Activated CD4-positive, alpha-beta memory T cell treated with anti-CD3 and anti-CD28 coated beads for 36 hours (primary cell): ENCODE data around the gene BRMS1L. TPM values are rescaled to one million over a fixed set of nuclear protein-coding genes. Genes with fewer than 3 reads are reported as not detected.

Experiments used
- CTCF ChIA-PET: fragments of 350-600 bp; sonication (Branson Sonifier 250); formaldehyde crosslinking; loops from one replicate; lab custom pipeline; 2021; ENCODE audit warnings: antibody characterized with exemption, inconsistent platforms; lab: Charles Lee
- POLR2A ChIA-PET: fragments of 350-600 bp; sonication (Branson Sonifier 250); formaldehyde crosslinking; loops from one replicate; lab custom pipeline; 2021; ENCODE audit warnings: antibody characterized with exemption; lab: Charles Lee
- DNase-seq: peaks from one replicate; pipeline ENCODE4 v3.0.0-alpha.2; 2020
- H3K27ac Mint-ChIP-seq: one replicate; pipeline ENCODE4 v1.8.0; 2021; ENCODE audit warnings: mixed read lengths
- H3K27me3 Mint-ChIP-seq: one replicate; pipeline ENCODE4 v1.8.0; 2021; ENCODE audit warnings: mixed read lengths
- H3K36me3 Mint-ChIP-seq: one replicate; pipeline ENCODE4 v1.8.0; 2021; ENCODE audit warnings: mixed read lengths
- H3K4me1 Mint-ChIP-seq: one replicate; pipeline ENCODE4 v1.8.0; 2021; ENCODE audit warnings: low read depth, mixed read lengths
- H3K4me3 Mint-ChIP-seq: one replicate; pipeline ENCODE4 v1.8.0; 2021; ENCODE audit warnings: mild to moderate bottlenecking, mixed read lengths
- H3K9me3 Mint-ChIP-seq: one replicate; pipeline ENCODE4 v1.8.0; 2021; ENCODE audit warnings: mixed read lengths
- intact Hi-C: fragments of 100-400 bp; cut with micrococcal nuclease; formaldehyde crosslinking; loops from one replicate; pipeline ENCODE4 v1.15.1; 2023
- total RNA-seq, 2 experiments: library from RNA; stranded (reverse); gene quantifications; one replicate each; pipeline ENCODE4 v1.2.3, GENCODE V29; 2021

BRMS1L gene
- total RNA-seq, 2 experiments from 2014 or later = 5.6 to 6.1 TPM

GRCh38 chr14:35878272-35879150 is 52.4 kb downstream of the BRMS1L start:
- intact Hi-C loops = no loop called here

GRCh38 chr14:35879151-35879648 is 53.1 kb downstream of the BRMS1L start:
- no peak overlapping the region for H3K27ac Mint-ChIP-seq
- H3K4me3 Mint-ChIP-seq = no peak overlapping the region
- no peaks in the 10 kb centered on the region for H3K36me3 Mint-ChIP-seq
- H3K27me3 Mint-ChIP-seq = no peaks in the 10 kb centered on the region
- no peaks in the 10 kb centered on the region for H3K9me3 Mint-ChIP-seq
- CTCF ChIA-PET = interaction anchor here (0.7 to 2.2 kb wide), 10 partner anchors 9 to 1063 kb away, joined by 3 to 22 read pairs (median 5); no protein-coding TSS in a partner anchor
- intact Hi-C loops = no loop called here
- POLR2A ChIA-PET = no interaction called here
- no peaks in the 10 kb centered on the region for H3K4me1 Mint-ChIP-seq
- no peak for DNase-seq

More at GRCh38 chr14:35878272-35879150, 52.4 kb downstream of the BRMS1L start:
- Mint-ChIP-seq H3K27ac (no peak overlapping the region), H3K4me1 (no peaks in the 10 kb centered on the region), H3K4me3 (no peak overlapping the region), H3K27me3 (no peaks in the 10 kb centered on the region), H3K36me3 (no peaks in the 10 kb centered on the region), H3K9me3 (no peaks in the 10 kb centered on the region)
- no peak for DNase-seq
- POLR2A ChIA-PET = no interaction called here
- CTCF ChIA-PET = interaction anchor here (0.9 to 2.2 kb wide), 4 partner anchors 66 to 496 kb away, joined by 3 to 13 read pairs (median 6); no protein-coding TSS in a partner anchor

GRCh38 chr14:35879654-35880249 is 53.6 kb downstream of the BRMS1L start:
- ChIA-PET POLR2A (no interaction called here), CTCF (interaction anchor here (0.7 to 1.8 kb wide), 7 partner anchors 10 to 1063 kb away, joined by 3 to 22 read pairs (median 5); no protein-coding TSS in a partner anchor)
- intact Hi-C loops = loop anchor here (5.0 kb wide), 1 partner anchor 493 kb away; no protein-coding TSS in a partner anchor
- H3K4me1 Mint-ChIP-seq = no peaks in the 10 kb centered on the region
- H3K9me3 Mint-ChIP-seq = no peaks in the 10 kb centered on the region
- no peak overlapping the region for H3K27ac Mint-ChIP-seq
- no peak for DNase-seq
- no peaks in the 10 kb centered on the region for H3K27me3 Mint-ChIP-seq
- no peak overlapping the region for H3K4me3 Mint-ChIP-seq
- H3K36me3 Mint-ChIP-seq = no peaks in the 10 kb centered on the region

GRCh38 chr14:35881280-35881679 is 55.1 kb downstream of the BRMS1L start:
- no peaks in the 10 kb centered on the region for H3K27me3 Mint-ChIP-seq
- POLR2A ChIA-PET = no interaction called here
- H3K27ac Mint-ChIP-seq = no peak overlapping the region
- intact Hi-C loops = loop anchor here (5.0 kb wide), 1 partner anchor 491 kb away; no protein-coding TSS in a partner anchor
- CTCF ChIA-PET = interaction anchor here (0.7 to 3.7 kb wide), 3 partner anchors 78 to 189 kb away, joined by 3 to 60 read pairs (median 3); no protein-coding TSS in a partner anchor
- no peak overlapping the region for H3K4me3 Mint-ChIP-seq
- no peaks in the 10 kb centered on the region for H3K36me3 Mint-ChIP-seq
- H3K4me1 Mint-ChIP-seq = no peaks in the 10 kb centered on the region
- DNase-seq = no peak
- no peaks in the 10 kb centered on the region for H3K9me3 Mint-ChIP-seq

GRCh38 chr14:35883677-35884293 is 57.6 kb downstream of the BRMS1L start:
- Mint-ChIP-seq H3K27ac (no peak overlapping the region), H3K36me3 (no peaks in the 10 kb centered on the region), H3K4me3 (no peak overlapping the region), H3K9me3 (no peaks in the 10 kb centered on the region), H3K27me3 (no peaks in the 10 kb centered on the region), H3K4me1 (no peaks in the 10 kb centered on the region)
- intact Hi-C loops = loop anchor here (1.0 to 5.0 kb wide), 4 partner anchors 61 to 489 kb away; no protein-coding TSS in a partner anchor
- ChIA-PET POLR2A (no interaction called here), CTCF (interaction anchor here (0.6 to 3.7 kb wide), 16 partner anchors 11 to 723 kb away, joined by 3 to 60 read pairs (median 4); partner anchors contain the start of gene MBIP)
- peak; percentile 28 for DNase-seq

GRCh38 chr14:35890308-35890707 is 64.2 kb downstream of the BRMS1L start:
- Mint-ChIP-seq H3K27me3 (no peaks in the 10 kb centered on the region), H3K9me3 (peaks cover 18% of the 10 kb centered on the region), H3K4me3 (no peak overlapping the region), H3K4me1 (no peaks in the 10 kb centered on the region), H3K27ac (no peak overlapping the region), H3K36me3 (peaks cover 3% of the 10 kb centered on the region)
- ChIA-PET POLR2A (no interaction called here), CTCF (interaction anchor here (0.5 kb wide), 1 partner anchor 138 kb away, joined by 3 read pairs; no protein-coding TSS in a partner anchor)
- intact Hi-C loops = no loop called here
- DNase-seq = no peak

- H3K27me3 Mint-ChIP-seq = no peaks in the 10 kb centered on the region
- H3K4me3 Mint-ChIP-seq = no peak overlapping the region
- H3K9me3 Mint-ChIP-seq = peaks cover 33% of the 10 kb centered on the region
- no peaks in the 10 kb centered on the region for H3K4me1 Mint-ChIP-seq
- no peak overlapping the region for H3K27ac Mint-ChIP-seq
- ChIA-PET CTCF (no interaction called here), POLR2A (no interaction called here)
- H3K36me3 Mint-ChIP-seq = peaks cover 7% of the 10 kb centered on the region
- intact Hi-C loops = no loop called here
- no peak for DNase-seq
These were observed 69.1 kb downstream of the BRMS1L start for GRCh38 chr14:35895256-35895655.

- peaks cover 7% of the 10 kb centered on the region for H3K36me3 Mint-ChIP-seq
- CTCF ChIA-PET = no interaction called here
- POLR2A ChIA-PET = no interaction called here
These were observed 71.5 kb downstream of the BRMS1L start for GRCh38 chr14:35897616-35898111.

GRCh38 chr14:35898217-35898775 is 72.2 kb downstream of the BRMS1L start:
- POLR2A ChIA-PET = no interaction called here
- Mint-ChIP-seq H3K36me3 (peaks cover 7% of the 10 kb centered on the region), H3K27ac (no peak overlapping the region), H3K4me3 (no peak overlapping the region), H3K9me3 (peaks cover 33% of the 10 kb centered on the region), H3K27me3 (peaks cover 2% of the 10 kb centered on the region), H3K4me1 (no peaks in the 10 kb centered on the region)
- DNase-seq = no peak
- intact Hi-C loops = no loop called here
- CTCF ChIA-PET = no interaction called here

More at GRCh38 chr14:35897616-35898111, 71.5 kb downstream of the BRMS1L start:
- Mint-ChIP-seq H3K27me3 (peaks cover 2% of the 10 kb centered on the region), H3K27ac (no peak overlapping the region), H3K9me3 (peaks cover 33% of the 10 kb centered on the region), H3K4me3 (no peak overlapping the region), H3K4me1 (no peaks in the 10 kb centered on the region)
- no peak for DNase-seq
- intact Hi-C loops = no loop called here

- ChIA-PET POLR2A (no interaction called here), CTCF (no interaction called here)
- Mint-ChIP-seq H3K4me1 (no peaks in the 10 kb centered on the region), H3K36me3 (peaks cover 4% of the 10 kb centered on the region), H3K27ac (no peak overlapping the region), H3K9me3 (peaks cover 14% of the 10 kb centered on the region), H3K27me3 (peaks cover 2% of the 10 kb centered on the region), H3K4me3 (no peak overlapping the region)
- intact Hi-C loops = no loop called here
- DNase-seq = no peak
These were observed 74.6 kb downstream of the BRMS1L start for GRCh38 chr14:35900741-35901140.

GRCh38 chr14:35909665-35910064 is 83.5 kb downstream of the BRMS1L start:
- ChIA-PET POLR2A (no interaction called here), CTCF (no interaction called here)
- no peaks in the 10 kb centered on the region for H3K4me1 Mint-ChIP-seq
- peaks cover 4% of the 10 kb centered on the region for H3K27me3 Mint-ChIP-seq
- no peak overlapping the region for H3K4me3 Mint-ChIP-seq
- intact Hi-C loops = no loop called here
- no peak for DNase-seq
- no peaks in the 10 kb centered on the region for H3K36me3 Mint-ChIP-seq
- no peak overlapping the region for H3K27ac Mint-ChIP-seq
- H3K9me3 Mint-ChIP-seq = no peaks in the 10 kb centered on the region
